HG02943 (cell line): Measurements from ENCODE around the gene LDB1.

ENCODE experiments used
- ATAC-seq: cut with Tn5 transposase; IDR thresholded peaks from one replicate; pipeline ENCODE4 v1.9.1; 2021; ENCODE audit warnings: mild to moderate bottlenecking, low read depth, moderate library complexity; ENCODE audit not compliant: unreplicated experiment

LDB1 gene

DNA sequence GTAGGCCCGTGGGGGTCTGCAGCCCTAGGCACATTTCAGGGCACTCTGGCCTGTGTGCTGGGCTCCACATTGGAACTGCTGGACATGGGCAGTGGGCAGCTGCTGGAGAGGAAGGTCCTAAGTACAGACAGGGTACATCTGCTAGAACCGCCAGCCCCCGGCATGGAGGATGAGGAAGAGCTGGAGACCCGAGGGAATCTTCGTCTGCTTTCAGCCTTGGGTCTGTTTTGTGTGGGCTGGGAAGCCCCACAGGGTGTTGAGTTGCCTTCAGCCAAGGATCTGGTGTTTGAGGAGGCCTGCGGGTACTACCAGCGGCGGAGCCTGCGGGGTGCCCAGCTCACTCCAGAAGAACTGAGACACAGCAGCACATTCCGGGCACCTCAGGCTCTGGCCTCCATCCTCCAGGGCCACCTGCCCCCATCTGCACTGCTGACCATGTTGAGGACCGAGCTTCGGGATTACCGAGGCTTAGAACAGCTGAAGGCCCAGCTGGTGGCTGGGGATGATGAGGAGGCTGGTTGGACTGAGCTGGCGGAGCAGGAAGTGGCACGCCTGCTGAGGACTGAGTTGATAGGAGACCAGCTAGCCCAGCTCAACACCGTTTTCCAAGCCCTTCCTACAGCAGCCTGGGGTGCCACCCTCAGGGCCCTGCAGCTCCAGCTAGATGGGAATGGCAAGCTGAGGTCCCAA is 53.6 kb downstream of the LDB1 start:
- ATAC-seq: no peak

DNA sequence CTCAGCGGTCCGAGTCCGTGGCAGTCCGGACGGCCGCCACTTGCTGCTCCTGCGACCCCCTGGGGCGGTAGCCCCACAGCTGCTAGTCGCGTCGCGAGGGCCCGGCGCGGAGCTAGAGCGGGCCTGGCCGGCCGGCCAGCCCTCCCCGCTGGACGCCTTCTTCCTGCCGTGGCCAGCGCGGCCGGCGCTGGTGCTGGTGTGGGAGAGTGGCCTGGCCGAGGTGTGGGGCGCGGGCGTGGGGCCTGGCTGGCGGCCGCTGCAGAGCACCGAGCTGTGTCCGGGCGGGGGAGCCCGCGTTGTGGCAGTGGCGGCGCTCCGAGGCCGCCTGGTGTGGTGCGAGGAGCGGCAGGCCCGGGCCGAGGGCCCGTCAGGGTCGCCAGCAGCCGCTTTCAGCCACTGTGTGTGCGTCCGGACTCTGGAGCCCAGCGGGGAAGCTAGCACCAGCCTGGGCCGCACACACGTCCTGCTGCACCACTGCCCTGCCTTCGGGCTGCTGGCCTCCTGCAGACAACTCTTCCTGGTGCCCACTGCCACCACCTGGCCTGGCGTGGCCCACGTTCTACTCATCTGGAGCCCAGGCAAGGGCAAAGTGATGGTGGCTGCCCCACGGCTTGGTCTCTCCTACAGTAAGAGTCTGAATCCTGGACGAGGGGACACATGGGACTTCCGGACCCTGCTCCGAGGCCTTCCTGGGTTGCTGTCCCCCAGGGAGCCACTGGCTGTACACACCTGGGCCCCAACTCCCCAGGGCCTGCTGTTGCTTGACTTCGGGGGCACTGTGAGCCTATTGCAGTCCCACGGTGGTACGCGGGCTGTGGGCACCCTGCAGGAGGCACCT is 54.4 kb downstream of the LDB1 start:
- ATAC-seq: peak; percentile 27

DNA sequence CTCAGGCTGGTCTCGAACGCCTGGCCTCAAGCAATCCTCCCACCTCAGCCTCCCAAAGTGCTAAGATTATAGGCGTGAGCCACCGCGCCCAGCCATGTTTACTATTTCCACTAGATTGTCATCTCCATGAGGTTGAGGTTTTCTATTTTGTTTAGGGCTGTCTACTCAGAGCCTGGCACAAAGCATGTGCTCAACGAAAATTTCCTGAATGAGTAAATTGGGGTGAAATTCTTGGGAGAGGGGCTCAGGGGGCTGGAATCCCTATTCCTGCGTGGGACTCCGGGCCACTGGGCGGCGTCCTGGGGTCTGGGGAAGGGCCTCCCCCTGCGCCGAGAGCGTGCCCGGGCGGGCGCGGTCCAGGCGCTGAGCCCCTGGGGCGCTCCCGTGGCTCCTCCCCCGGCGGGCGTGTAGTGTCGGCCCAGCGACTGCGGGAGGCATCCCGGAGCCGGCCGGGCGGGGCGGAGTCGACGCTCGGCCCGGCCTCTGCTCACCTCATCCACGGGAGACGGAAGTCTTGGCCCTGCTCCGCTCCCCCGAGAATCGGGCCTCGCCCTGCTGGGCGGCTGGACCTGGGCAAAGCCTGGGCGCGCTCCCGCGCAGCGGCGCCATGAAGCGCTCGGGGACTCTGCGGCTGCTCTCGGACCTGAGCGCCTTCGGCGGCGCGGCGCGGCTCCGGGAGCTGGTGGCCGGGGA is 55.2 kb downstream of the LDB1 start, which contains the start of gene HPS6:
Gene HPS6, plus strand, starts transcription at position 482 of the 693 bp plus-strand sequence. Its CDS starts 126 bp downstream, at position 608.
- peak; percentile 95 for ATAC-seq

DNA sequence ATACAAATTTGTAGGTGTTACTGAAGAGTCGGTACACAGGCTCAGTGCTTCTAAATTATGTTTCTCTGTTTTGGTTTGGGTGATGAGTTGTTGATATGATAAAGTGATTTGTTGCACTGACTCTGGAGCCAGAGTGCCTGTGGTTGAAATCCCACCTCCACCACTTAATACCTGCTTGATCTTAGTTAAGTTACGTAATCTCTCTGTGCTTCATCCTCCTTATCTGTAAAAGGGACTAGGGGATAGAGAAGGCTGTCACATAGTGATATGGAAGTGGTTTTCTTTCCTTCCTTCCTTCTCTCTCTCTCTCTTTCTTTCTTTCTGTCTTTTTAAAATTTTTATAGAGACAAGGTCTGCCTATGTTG is 55.7 kb downstream of the LDB1 start:
- ATAC-seq: no peak

DNA sequence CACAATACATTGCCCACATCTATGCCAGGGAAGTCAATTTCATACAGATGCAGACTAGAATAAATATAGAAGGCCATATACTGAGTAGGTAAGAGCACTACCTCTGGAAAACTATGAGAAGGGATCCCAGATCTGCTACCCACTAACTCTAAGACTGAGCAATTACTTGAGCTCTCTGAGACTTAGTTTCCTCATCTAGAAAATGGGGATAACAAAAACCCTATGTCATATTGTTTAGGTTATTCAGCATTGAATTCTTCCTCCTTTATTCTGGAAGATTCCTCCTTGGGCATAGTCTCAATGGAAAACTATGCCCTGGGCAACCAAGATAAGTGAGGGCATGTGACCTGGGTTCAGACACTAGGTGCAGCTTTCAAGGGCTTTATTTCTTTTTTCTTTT is 60.2 kb downstream of the LDB1 start:
- no peak for ATAC-seq
